Right cardiac atrium (tissue), 5 donors: Measurements from ENCODE around the gene CNOT1. TPM values are rescaled to one million over a fixed set of nuclear protein-coding genes. Genes with fewer than 3 reads are reported as not detected.
"Not testable (repeated sequence)": the region's sequence is repeated elsewhere in the genome, so short reads cannot be mapped to it uniquely, and the experiment has no call there.

Experiments used
- ATAC-seq, 2 donors: fragments of 200-7000 bp; cut with Tn5 transposase; one replicate each; pipeline versions ENCODE4 v1.8.0 to v1.9.1; 2020; ENCODE audit warnings: moderate library complexity in 2 of 2, mild to moderate bottlenecking in 1 of 2
- DNase-seq, 3 donors: peaks; one replicate each; pipeline ENCODE4 v3.0.0-alpha.2; 2020
- H3K27ac ChIP-seq: one replicate; pipeline ENCODE4 v1.5.1; 2013; ENCODE audit warnings: mild to moderate bottlenecking, low read length, control low read depth, moderate library complexity
- H3K27me3 ChIP-seq: one replicate; pipeline ENCODE4 v1.6.1; 2013; ENCODE audit not compliant: control insufficient read depth, insufficient read depth
- H3K4me1 ChIP-seq: one replicate; pipeline ENCODE4 v1.6.1; 2013; ENCODE audit warnings: low read length; ENCODE audit not compliant: control insufficient read depth, insufficient read depth
- H3K4me3 ChIP-seq: one replicate; pipeline ENCODE4 v1.5.1; 2013; ENCODE audit warnings: low read length, control low read depth
- H3K9me3 ChIP-seq: one replicate; pipeline ENCODE4 v1.6.1; 2013; ENCODE audit warnings: low read length; ENCODE audit not compliant: control insufficient read depth
- WGBS: extraction: QIAGEN DNeasy Blood & Tissue Kit; methylation state at CpG from one replicate; pipeline ENCODE4 v1.1.7; 2013; 5-methylcytosine and 5-hydroxymethylcytosine counted together
- intact Hi-C, 4 donors: fragments of 100-400 bp; cut with DNase I; formaldehyde crosslinking; loops; one replicate each; pipeline versions ENCODE4 v1.11.0 to v1.14.0; 2022 to 2023
- polyA plus RNA-seq: library from polyadenylated mRNA; stranded (reverse); fragments of 200-250 nt; gene quantifications from one replicate; pipeline ENCODE4 v1.2.3, GENCODE V29; 2013
- total RNA-seq, 4 donors: library from RNA; stranded (reverse); fragmentation: NEBNext Ultra II Directional; extraction: Animal tissue kit (Norgen Biotek cat#: 25700); gene quantifications; one replicate each; pipeline ENCODE4 v1.2.1, GENCODE V29; 2021
- donor health status: healthy with polysubstance abuse.
- donor health status: DM: no; HTN: yes; CAD: no.
- donor health status: DM: no; HTN: no; CAD: no.
- donor health status: DM: no; HTN: yes; CAD: no; lungs with severe emphysema.
- donor health status: DM: yes; HTN: yes; CAD: no.

The CNOT1 gene
- total and polyA plus RNA-seq, 5 donors: 26.3 to 85.8 (median 76.9) TPM

DNA sequence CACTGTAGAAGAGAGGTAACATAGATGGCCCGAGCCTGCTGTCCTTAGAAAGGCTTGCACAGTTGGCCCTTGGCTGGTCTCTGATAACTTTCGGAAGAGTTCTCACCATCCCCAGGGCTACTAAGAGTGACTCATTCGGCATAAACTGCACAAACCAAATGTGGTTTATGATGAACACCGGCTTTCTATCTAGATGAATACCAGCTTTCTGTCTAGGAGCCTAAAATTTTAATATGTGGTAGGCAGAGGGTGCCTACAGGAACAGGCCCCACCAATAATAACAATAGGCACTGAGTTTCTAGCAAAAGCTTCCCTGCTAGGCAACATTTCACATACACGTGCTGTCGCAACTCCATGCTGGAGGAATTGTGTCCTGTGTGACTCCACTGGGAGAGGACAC lies 15.4 kb downstream of the CNOT1 start:
- ATAC-seq (peak in 1 of 2 donors; percentile 25), DNase-seq (no peak)
- H3K4me1 ChIP-seq: no peaks in the 10 kb centered on the region
- no peaks in the 10 kb centered on the region for H3K27me3 ChIP-seq
- intact Hi-C loops: no loop called here
- H3K27ac ChIP-seq: no peak overlapping the region
- no peaks in the 10 kb centered on the region for H3K9me3 ChIP-seq
- no peak overlapping the region for H3K4me3 ChIP-seq
- WGBS: 87% methylated on average over 6 of the region's 6 CpGs

- H3K27me3 ChIP-seq, ATAC-seq, intact Hi-C loops, DNase-seq, H3K4me3 ChIP-seq, H3K9me3 ChIP-seq, H3K27ac ChIP-seq, H3K4me1 ChIP-seq: not testable (repeated sequence)
- WGBS: 84% methylated on average over 7 of the region's 7 CpGs
Observed at GRCh38 chr16:58612965-58613364, 16.7 kb downstream of the CNOT1 start.

DNA sequence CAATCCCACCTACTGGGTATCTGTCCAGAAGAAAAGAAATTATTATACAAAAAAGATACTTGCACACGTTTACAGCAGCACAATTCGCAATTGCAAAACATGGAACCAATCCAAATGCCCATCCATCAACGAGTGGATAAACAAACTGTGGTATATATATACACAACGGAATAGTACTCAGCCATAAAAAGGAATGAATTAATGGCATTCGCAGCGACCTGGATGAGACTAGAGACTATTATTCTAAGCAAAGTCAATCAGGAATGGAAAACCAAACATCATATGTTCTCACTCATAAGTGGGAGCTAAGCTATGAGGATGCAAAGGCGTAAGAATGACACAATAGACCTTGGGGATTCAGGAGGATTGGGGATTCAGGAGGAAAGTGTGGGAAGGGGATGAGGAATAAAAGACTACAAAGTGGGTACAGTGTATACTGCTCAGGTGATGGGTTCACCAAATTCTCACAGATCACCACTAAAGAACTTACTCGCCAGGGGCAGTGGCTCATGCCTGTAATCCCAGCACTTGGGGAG lies 21.0 kb downstream of the CNOT1 start:
- Histone ChIP-seq H3K27ac (no peak overlapping the region), H3K4me1 (no peaks in the 10 kb centered on the region), H3K27me3 (no peaks in the 10 kb centered on the region), H3K9me3 (no peaks in the 10 kb centered on the region), H3K4me3 (no peak overlapping the region)
- WGBS: 92% methylated on average over 8 of the region's 8 CpGs
- intact Hi-C loops: no loop called here
- ATAC-seq (no peak), DNase-seq (no peak)

GRCh38 chr16:58605562-58605961 lies 24.1 kb downstream of the CNOT1 start:
- Histone ChIP-seq H3K4me1 (peaks cover 5% of the 10 kb centered on the region), H3K4me3 (no peak overlapping the region), H3K27me3 (no peaks in the 10 kb centered on the region), H3K27ac (no peak overlapping the region), H3K9me3 (no peaks in the 10 kb centered on the region)
- 92% methylated on average over 7 of the region's 7 CpGs for WGBS
- intact Hi-C loops: no loop called here
- no peak for ATAC-seq
- no peak for DNase-seq

DNA sequence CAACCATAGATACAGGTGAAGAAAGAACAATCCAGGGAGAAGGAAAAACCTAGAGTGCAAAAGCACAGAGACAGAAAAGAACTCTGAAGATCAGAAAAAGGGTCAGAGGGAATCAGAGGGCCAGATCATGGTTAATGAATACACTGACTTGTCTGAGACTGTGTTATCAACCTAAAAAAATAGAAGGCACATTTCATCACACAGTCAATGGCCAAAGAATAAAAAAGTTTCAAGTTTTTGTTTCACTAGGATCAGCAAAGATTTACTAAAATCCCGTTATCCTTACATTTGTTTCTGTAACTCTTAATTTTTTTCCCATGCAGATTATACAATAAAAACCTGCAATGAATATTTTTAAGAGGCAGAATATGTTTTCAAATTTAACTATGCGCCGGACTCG lies 38.5 kb downstream of the CNOT1 start:
- H3K27ac ChIP-seq: no peak overlapping the region
- intact Hi-C loops: no loop called here
- no peaks in the 10 kb centered on the region for H3K9me3 ChIP-seq
- ATAC-seq (no peak), DNase-seq (no peak)
- no peaks in the 10 kb centered on the region for H3K4me1 ChIP-seq
- H3K27me3 ChIP-seq: no peaks in the 10 kb centered on the region
- 75% methylated on average over 4 of the region's 4 CpGs for WGBS
- H3K4me3 ChIP-seq: no peak overlapping the region

DNA sequence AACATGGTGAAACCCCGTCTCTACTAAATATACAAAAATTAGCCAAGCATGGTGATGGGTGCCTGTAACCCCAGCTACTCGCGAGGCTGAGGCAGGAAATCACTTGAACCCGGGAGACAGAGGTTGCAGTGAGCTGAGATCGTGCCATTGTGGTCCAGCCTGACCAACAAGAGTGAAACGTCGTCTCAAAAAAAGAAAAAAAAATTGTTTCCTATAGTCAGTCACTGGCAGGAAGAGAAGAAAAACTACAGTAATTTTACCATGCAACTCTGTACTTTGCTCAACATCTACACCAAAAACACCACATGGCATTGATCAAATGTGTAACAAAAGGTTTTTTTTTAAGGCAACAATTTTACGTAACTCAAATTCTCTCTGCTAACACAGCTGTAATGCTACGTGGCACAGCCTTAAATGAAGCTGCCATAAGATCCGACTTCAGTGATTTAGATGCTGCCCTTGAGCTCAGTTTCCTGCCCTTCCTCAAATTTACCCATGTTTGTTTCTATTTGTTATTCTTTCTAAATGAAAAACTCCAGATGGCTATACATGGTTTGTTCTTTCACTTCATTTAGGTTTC lies 40.2 kb downstream of the CNOT1 start:
- Histone ChIP-seq H3K27ac (no peak overlapping the region), H3K9me3 (no peaks in the 10 kb centered on the region), H3K4me1 (no peaks in the 10 kb centered on the region), H3K27me3 (no peaks in the 10 kb centered on the region), H3K4me3 (no peak overlapping the region)
- 77% methylated on average over 10 of the region's 10 CpGs for WGBS
- ATAC-seq (no peak), DNase-seq (no peak)
- intact Hi-C loops: no loop called here

- WGBS: 89% methylated on average over 3 of the region's 3 CpGs
- DNase-seq (no peak), ATAC-seq (no peak)
- H3K27me3 ChIP-seq: no peaks in the 10 kb centered on the region
- intact Hi-C loops: no loop called here
- H3K4me3 ChIP-seq: no peak overlapping the region
- H3K9me3 ChIP-seq: no peaks in the 10 kb centered on the region
- no peak overlapping the region for H3K27ac ChIP-seq
- H3K4me1 ChIP-seq: no peaks in the 10 kb centered on the region
Observed at GRCh38 chr16:58588406-58588805, 41.2 kb downstream of the CNOT1 start.

- H3K27me3 ChIP-seq: no peaks in the 10 kb centered on the region
- 95% methylated on average over 7 of the region's 7 CpGs for WGBS
- H3K4me1 ChIP-seq: no peaks in the 10 kb centered on the region
- no peaks in the 10 kb centered on the region for H3K9me3 ChIP-seq
- H3K27ac ChIP-seq: no peak overlapping the region
- DNase-seq (no peak), ATAC-seq (no peak)
- intact Hi-C loops: no loop called here
- H3K4me3 ChIP-seq: no peak overlapping the region
Observed at GRCh38 chr16:58586340-58587030, 43.1 kb downstream of the CNOT1 start.

DNA sequence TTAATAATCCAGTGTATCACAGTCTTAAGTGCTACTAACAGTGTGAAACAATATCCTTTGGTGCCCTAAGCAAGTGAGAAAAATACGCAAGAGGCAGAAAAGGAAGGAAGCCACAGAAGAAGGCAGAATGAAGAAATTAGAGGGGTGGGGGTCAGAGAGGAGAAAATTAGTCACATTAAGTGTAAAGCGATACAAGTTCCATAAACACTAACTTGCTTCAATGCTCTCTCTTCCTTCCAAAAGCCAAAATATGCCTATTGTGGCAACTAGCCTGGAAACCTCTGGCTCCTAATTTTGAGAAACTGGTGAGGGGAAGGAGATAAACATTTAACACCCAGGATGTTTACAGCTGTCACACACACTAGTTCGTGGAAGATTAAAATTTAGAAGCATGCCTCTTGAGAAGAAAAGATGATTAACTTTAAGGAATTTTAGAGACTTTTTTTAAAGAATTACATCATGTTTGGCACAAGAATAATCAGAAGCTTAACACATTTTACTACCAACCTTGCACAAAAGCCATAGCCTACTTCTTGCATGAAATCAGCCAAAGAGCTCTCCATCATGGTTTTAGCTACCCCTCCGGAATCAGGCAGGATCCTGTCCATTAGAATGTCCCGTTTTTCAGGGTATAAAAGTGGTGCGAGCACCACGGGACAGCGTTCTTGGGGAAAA lies 44.7 kb downstream of the CNOT1 start:
- intact Hi-C loops: no loop called here
- Histone ChIP-seq H3K9me3 (no peaks in the 10 kb centered on the region), H3K27ac (no peak overlapping the region), H3K4me1 (no peaks in the 10 kb centered on the region), H3K27me3 (no peaks in the 10 kb centered on the region), H3K4me3 (no peak overlapping the region)
- no peak for ATAC-seq
- no peak for DNase-seq
- WGBS: 76% methylated on average over 8 of the region's 8 CpGs

DNA sequence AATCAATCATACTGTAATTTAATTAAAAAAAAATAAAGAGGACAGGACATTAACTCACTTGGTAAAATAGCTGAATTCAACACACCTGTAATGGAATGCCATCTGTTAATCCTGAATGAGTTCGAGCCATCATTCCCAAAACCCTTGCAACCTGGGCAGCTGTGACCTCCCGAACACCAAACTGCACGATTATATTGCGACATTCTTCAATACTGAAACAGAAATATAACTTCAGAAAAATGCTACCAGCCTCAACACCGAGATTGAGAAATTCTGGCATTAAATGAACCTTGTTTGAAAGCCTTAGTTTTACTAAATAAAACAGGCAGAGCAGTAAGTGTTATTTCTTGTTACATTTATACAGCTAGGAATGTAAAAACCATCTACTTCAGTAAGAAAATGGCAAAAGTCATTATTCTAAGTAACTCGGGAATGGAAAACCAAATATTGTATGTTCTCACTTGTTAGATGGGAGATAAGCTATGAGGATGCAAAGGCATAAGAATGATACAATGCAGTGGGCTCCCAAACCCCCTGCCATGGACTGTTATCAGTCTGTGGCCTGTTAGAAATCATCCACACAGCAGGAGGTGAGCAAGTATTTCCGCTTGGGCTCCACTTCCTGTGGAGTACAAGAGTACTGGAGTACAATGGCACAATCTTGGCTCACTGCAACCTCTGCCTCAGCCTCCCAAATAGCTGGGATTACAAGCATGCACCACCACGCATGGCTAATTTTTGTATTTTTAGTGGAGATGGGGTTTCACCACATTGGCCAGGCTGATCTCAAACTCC lies 46.5 kb downstream of the CNOT1 start:
- 88% methylated on average over 8 of the region's 8 CpGs for WGBS
- Histone ChIP-seq H3K4me3 (no peak overlapping the region), H3K27me3 (no peaks in the 10 kb centered on the region), H3K4me1 (no peaks in the 10 kb centered on the region), H3K27ac (no peak overlapping the region), H3K9me3 (no peaks in the 10 kb centered on the region)
- intact Hi-C loops: no loop called here
- ATAC-seq (peak in 1 of 2 donors; percentile 77), DNase-seq (no peak)

- no peaks in the 10 kb centered on the region for H3K4me1 ChIP-seq
- ATAC-seq (no peak), DNase-seq (no peak)
- no peaks in the 10 kb centered on the region for H3K9me3 ChIP-seq
- 95% methylated on average over 6 of the region's 6 CpGs for WGBS
- H3K27me3 ChIP-seq: no peaks in the 10 kb centered on the region
- H3K4me3 ChIP-seq: no peak overlapping the region
- H3K27ac ChIP-seq: no peak overlapping the region
- intact Hi-C loops: no loop called here
Observed at GRCh38 chr16:58582133-58582532, 47.5 kb downstream of the CNOT1 start.
